ENCODE data around the gene RORC.

GRCh38 chr1:151790071-151790939 lies 41.3 kb downstream of the RORC start, which contains the start of gene TDRKH:
- peak in 1 of 2 donors; percentile 39 for TF ChIP-seq CTCF (conservative IDR thresholded peaks at IDR 0.05 in 1 of 2, IDR thresholded peaks at IDR 0.05 in 1 of 2; ENCODE audit: extremely low read depth in 1 of 2, insufficient read depth in 1 of 2, low read depth in 1 of 2, low read length in 2 of 2)
- peak; percentile 50 for TF ChIP-seq EZH2 (IDR thresholded peaks at IDR 0.05; ENCODE audit: borderline replicate concordance, low read length)
